Measurements from ENCODE around the gene SMIM7.

The SMIM7 gene

DNA sequence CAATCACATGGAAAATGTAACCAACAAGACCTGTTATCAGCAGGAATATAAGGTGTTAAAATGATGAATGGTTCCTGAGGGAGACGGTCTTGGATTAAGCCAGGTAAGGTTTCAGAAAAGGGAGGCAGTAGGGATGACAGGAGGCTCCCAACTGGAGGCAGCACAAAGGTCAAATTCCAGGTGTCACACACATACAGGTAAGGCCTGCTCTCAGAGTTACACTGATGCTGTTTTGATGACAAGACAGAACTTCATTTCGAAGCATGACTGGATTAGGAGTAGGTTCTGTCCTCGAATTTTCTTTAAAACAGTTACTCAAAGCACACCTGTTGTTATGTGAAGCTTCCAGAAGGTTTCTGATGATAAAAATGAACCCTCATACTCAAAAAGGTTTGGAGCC, 39.4 kb downstream of the SMIM7 start:
- H3K4me3 ChIP-seq (ENCODE audit: low read length): no peak overlapping the region
- no peak overlapping the region for H3K27ac ChIP-seq (ENCODE audit: low read depth, low read length)
- 87% methylated on average over 3 of the region's 3 CpGs for WGBS
- peaks cover 7% of the 10 kb centered on the region; the same call in 1 of the 2 replicates for H3K4me1 ChIP-seq (ENCODE audit: insufficient read depth, low read length)
- H3K27me3 ChIP-seq (ENCODE audit: insufficient read depth, low read length): no peaks in the 10 kb centered on the region
- H3K36me3 ChIP-seq (ENCODE audit: insufficient read depth, low read length): peaks cover 18% of the 10 kb centered on the region
- H3K9me3 ChIP-seq (ENCODE audit: insufficient read depth, low read depth, low read length): no peaks in the 10 kb centered on the region
- H3K9ac ChIP-seq (ENCODE audit: low read depth, low read length): no peak overlapping the region

DNA sequence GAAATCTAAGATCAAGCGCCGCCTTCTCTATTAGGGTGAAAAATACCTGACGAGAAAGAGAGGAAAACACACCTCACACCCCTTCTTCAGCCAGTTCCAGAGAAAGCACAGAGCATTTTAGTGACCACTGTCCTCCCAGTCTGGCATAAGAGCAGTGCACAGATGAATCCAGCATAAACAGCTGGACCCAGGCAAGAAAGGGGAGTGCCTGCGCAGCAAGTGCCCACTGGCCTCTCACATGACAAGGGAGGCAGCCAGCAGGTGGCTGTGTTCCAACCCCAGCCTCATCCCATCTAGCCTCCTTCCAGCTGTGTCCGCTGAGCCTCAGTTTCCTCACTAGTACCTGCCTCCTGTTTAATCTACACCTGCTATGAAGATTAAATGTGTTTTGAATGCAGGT, 39.9 kb downstream of the SMIM7 start:
- Histone ChIP-seq H3K4me1 (ENCODE audit: insufficient read depth, low read length) (0 out of 2 replicates have a peak, but pooled peaks cover 3% of the 10 kb centered on the region), H3K4me3 (ENCODE audit: low read length) (no peak overlapping the region), H3K9ac (ENCODE audit: low read depth, low read length) (no peak overlapping the region), H3K27me3 (ENCODE audit: insufficient read depth, low read length) (no peaks in the 10 kb centered on the region), H3K36me3 (ENCODE audit: insufficient read depth, low read length) (peaks cover 18% of the 10 kb centered on the region), H3K9me3 (ENCODE audit: insufficient read depth, low read depth, low read length) (no peaks in the 10 kb centered on the region), H3K27ac (ENCODE audit: low read depth, low read length) (no peak overlapping the region)
- WGBS: 92% methylated on average over 5 of the region's 5 CpGs

DNA sequence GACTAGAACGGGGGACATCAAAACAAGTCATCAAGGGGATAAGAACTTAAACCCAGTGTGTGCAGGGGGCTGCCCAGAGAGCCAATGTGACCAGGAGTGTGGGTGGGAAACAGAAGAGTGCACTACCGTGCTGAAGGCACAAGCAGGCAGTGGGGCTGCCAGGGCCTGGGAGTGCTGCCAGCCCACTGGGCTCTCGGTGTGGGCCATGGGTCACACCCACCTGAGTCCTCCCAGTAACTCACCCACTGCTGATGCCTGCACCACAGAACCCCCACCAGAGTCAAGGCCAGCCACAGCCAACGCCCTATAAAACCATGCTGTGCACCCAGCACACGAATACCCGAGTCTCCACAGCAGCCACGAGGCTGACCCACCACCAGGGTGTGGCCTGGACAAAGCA, 40.5 kb downstream of the SMIM7 start:
- Histone ChIP-seq H3K27ac (ENCODE audit: low read depth, low read length) (no peak overlapping the region), H3K4me1 (ENCODE audit: insufficient read depth, low read length) (no peaks in the 10 kb centered on the region), H3K27me3 (ENCODE audit: insufficient read depth, low read length) (no peaks in the 10 kb centered on the region), H3K36me3 (ENCODE audit: insufficient read depth, low read length) (peaks cover 14% of the 10 kb centered on the region), H3K4me3 (ENCODE audit: low read length) (no peak overlapping the region), H3K9ac (ENCODE audit: low read depth, low read length) (no peak overlapping the region), H3K9me3 (ENCODE audit: insufficient read depth, low read depth, low read length) (no peaks in the 10 kb centered on the region)
- 93% methylated on average over 7 of the region's 7 CpGs for WGBS

DNA sequence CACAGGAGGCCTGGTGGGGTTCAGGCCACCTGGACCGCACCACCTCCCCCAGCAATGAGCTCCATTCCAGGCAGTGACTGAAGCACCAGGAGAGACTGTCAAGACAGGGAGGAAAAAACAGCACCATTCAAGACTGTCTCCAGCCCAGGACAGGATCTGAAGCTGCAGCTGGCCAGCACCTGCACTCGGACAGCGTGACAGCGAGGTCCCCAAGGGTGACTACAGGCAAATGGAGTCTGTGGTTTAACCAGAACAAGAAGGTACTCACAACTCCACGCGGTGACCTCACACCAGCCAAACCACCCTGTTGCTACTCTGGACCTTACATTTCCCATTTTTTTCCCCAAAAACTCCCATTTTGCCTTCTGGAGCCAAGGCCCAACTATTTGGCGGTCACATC, 41.7 kb downstream of the SMIM7 start:
- Histone ChIP-seq H3K27ac (ENCODE audit: low read depth, low read length) (no peak overlapping the region), H3K4me1 (ENCODE audit: insufficient read depth, low read length) (no peaks in the 10 kb centered on the region), H3K27me3 (ENCODE audit: insufficient read depth, low read length) (no peaks in the 10 kb centered on the region), H3K4me3 (ENCODE audit: low read length) (no peak overlapping the region), H3K9ac (ENCODE audit: low read depth, low read length) (peak overlapping the region; percentile 24; the same call in 1 of the 2 replicates), H3K9me3 (ENCODE audit: insufficient read depth, low read depth, low read length) (no peaks in the 10 kb centered on the region), H3K36me3 (ENCODE audit: insufficient read depth, low read length) (peaks cover 2% of the 10 kb centered on the region; the same call in 1 of the 2 replicates)
- WGBS: 95% methylated on average over 7 of the region's 7 CpGs

DNA sequence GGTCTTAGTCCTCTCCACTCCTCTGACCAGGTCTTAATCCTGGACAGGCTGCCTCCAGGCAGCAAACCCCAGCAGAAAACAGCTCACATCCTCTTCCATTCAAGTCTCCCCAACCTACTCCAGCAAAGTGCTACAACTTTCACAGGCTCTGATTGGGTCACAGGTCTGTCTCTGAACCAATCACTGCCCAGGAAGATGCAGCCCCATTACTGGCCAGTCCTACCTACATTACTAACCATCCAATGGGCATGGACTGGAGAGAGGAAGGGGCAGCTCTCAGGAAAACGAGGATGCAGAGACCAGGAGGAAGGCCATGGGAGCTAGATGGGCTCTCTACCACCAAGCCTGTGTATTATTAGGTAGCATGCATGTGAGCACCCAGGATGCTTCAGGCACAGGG, 44.1 kb downstream of the SMIM7 start:
- no peaks in the 10 kb centered on the region for H3K27me3 ChIP-seq (ENCODE audit: insufficient read depth, low read length)
- H3K9ac ChIP-seq (ENCODE audit: low read depth, low read length): no peak overlapping the region
- no peak overlapping the region for H3K27ac ChIP-seq (ENCODE audit: low read depth, low read length)
- no peak overlapping the region for H3K4me3 ChIP-seq (ENCODE audit: low read length)
- no peaks in the 10 kb centered on the region for H3K4me1 ChIP-seq (ENCODE audit: insufficient read depth, low read length)
- 56% methylated on average over 1 of the region's 1 CpG for WGBS
- H3K36me3 ChIP-seq (ENCODE audit: insufficient read depth, low read length): no peaks in the 10 kb centered on the region
- no peaks in the 10 kb centered on the region for H3K9me3 ChIP-seq (ENCODE audit: insufficient read depth, low read depth, low read length)

DNA sequence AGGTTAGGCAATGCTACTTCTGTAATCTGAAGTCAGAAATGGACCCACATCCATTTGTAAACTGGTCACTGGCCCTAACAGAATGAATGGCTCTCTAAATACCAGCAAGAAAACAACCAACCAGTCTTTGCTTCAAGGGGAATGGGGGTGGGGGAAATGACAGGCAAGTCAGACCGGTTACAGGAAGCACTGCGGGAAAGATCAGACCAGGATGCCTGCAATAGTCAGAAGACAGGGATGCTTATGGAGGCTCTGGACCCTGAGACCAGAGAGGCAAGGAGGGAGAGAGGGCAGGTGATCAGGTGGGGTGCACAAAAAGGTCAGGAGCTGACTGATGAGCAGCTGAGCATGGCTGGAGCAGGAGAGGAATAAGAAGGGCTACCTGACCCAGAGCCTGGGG, 45.0 kb downstream of the SMIM7 start:
- H3K4me3 ChIP-seq (ENCODE audit: low read length): no peak overlapping the region
- no peaks in the 10 kb centered on the region for H3K4me1 ChIP-seq (ENCODE audit: insufficient read depth, low read length)
- no peak overlapping the region for H3K9ac ChIP-seq (ENCODE audit: low read depth, low read length)
- H3K27ac ChIP-seq (ENCODE audit: low read depth, low read length): no peak overlapping the region
- no peaks in the 10 kb centered on the region for H3K36me3 ChIP-seq (ENCODE audit: insufficient read depth, low read length)
- H3K27me3 ChIP-seq (ENCODE audit: insufficient read depth, low read length): no peaks in the 10 kb centered on the region
- WGBS: 55% methylated on average over 2 of the region's 2 CpGs
- no peaks in the 10 kb centered on the region for H3K9me3 ChIP-seq (ENCODE audit: insufficient read depth, low read depth, low read length)

DNA sequence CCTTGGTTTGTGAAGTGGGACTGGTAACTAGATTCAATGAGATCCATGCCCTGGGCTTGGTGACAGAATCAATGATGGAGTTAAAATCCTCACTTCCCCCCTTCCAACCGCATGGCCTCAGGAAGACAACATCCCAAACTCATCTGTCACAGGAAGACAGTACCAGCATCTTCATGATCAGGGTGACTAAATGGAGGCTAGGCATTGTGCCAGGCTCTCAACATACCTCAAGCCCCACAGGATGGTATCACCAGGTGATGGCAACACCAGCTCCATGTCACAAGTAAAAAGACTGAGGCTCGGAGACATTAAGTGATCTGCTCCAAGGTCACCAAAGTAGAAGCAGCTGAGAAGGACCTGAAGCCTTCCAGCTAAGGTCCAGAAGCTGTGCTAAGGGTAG, 46.1 kb downstream of the SMIM7 start:
- Histone ChIP-seq H3K4me1 (ENCODE audit: insufficient read depth, low read length) (no peaks in the 10 kb centered on the region), H3K4me3 (ENCODE audit: low read length) (no peak overlapping the region), H3K9ac (ENCODE audit: low read depth, low read length) (no peak overlapping the region), H3K27me3 (ENCODE audit: insufficient read depth, low read length) (no peaks in the 10 kb centered on the region), H3K27ac (ENCODE audit: low read depth, low read length) (no peak overlapping the region), H3K36me3 (ENCODE audit: insufficient read depth, low read length) (no peaks in the 10 kb centered on the region), H3K9me3 (ENCODE audit: insufficient read depth, low read depth, low read length) (no peaks in the 10 kb centered on the region)
- WGBS: 92% methylated on average over 2 of the region's 2 CpGs

DNA sequence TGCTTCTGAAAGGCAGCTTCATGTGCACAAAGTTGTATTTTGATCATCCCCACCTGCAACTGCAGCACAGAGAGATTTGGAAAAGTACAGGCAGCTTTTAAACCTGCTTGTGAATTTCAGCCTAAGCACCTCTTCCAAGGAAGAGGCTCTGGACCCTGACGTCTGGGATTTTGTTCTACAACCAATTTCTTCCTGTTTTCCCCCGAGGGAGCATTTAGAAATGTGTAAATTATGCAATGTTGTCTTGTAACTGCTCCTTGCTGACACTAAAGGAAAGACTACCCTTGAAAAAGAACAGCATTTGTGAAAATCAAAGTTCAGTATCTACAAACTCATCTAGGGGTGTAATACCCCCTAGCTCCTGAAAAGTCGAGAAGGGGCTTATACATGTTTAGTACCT, 47.3 kb downstream of the SMIM7 start:
- Histone ChIP-seq H3K27me3 (ENCODE audit: insufficient read depth, low read length) (no peaks in the 10 kb centered on the region), H3K4me1 (ENCODE audit: insufficient read depth, low read length) (no peaks in the 10 kb centered on the region), H3K27ac (ENCODE audit: low read depth, low read length) (no peak overlapping the region), H3K9me3 (ENCODE audit: insufficient read depth, low read depth, low read length) (no peaks in the 10 kb centered on the region), H3K36me3 (ENCODE audit: insufficient read depth, low read length) (no peaks in the 10 kb centered on the region), H3K4me3 (ENCODE audit: low read length) (no peak overlapping the region), H3K9ac (ENCODE audit: low read depth, low read length) (no peak overlapping the region)
- WGBS: 85% methylated on average over 3 of the region's 3 CpGs

DNA sequence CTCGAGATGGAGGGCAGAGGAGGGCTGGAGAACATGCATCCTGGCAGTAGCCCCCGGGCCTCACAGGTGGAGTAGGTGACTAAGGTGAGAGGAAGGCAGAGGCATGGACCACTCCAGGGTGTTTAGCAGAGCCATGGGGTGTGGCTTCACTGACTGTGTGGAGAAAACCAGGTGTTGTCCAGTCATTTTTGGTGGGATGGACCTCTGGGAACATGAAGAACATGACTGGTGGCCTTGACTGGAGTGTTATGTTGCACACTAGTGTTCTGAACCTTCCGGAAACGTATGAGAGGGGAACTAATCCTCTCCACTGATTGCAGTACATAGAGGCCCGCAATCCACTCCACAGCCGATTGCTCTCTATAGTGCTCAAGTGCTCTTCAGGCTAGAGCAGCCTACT, 48.8 kb downstream of the SMIM7 start:
- H3K27ac ChIP-seq (ENCODE audit: low read depth, low read length): no peak overlapping the region
- no peak overlapping the region for H3K4me3 ChIP-seq (ENCODE audit: low read length)
- no peaks in the 10 kb centered on the region for H3K4me1 ChIP-seq (ENCODE audit: insufficient read depth, low read length)
- WGBS: 96% methylated on average over 6 of the region's 6 CpGs
- H3K27me3 ChIP-seq (ENCODE audit: insufficient read depth, low read length): no peaks in the 10 kb centered on the region
- H3K36me3 ChIP-seq (ENCODE audit: insufficient read depth, low read length): no peaks in the 10 kb centered on the region
- H3K9ac ChIP-seq (ENCODE audit: low read depth, low read length): no peak overlapping the region
- no peaks in the 10 kb centered on the region for H3K9me3 ChIP-seq (ENCODE audit: insufficient read depth, low read depth, low read length)

DNA sequence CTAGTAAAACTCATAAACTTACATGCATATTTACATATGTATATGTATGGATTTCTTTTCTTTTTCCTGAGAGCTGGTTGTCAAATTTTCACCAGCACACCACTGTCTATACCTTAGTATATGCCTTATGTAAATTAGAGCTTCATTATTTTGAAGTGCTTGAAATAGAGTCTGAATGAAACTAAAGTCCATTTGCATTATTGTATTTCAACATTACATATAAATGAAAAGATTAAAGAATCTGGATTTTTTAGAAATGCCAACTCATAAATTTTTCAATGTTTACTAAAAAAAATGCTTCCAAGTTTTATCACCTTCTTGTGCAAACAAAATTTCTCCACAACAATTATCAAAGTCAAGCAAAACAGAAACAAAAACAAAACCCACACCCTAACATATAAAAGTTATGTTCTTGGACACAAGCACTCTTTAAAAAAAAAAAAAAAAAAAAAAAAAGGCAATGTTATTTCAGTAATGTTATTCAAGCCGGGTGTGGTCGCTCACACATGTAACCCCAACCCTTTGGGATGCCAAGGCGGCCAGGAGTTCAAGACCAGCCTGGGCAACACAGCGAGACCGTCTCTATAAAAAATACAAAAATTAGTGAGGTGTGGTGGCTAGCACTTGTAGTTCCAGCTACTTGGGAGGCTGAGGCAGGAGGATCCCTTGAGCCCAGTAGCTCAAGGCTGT, 50.3 kb downstream of the SMIM7 start:
- Histone ChIP-seq H3K9me3 (ENCODE audit: insufficient read depth, low read depth, low read length) (no peaks in the 10 kb centered on the region), H3K36me3 (ENCODE audit: insufficient read depth, low read length) (no peaks in the 10 kb centered on the region), H3K4me1 (ENCODE audit: insufficient read depth, low read length) (no peaks in the 10 kb centered on the region), H3K27me3 (ENCODE audit: insufficient read depth, low read length) (no peaks in the 10 kb centered on the region), H3K27ac (ENCODE audit: low read depth, low read length) (no peak overlapping the region), H3K4me3 (ENCODE audit: low read length) (no peak overlapping the region), H3K9ac (ENCODE audit: low read depth, low read length) (no peak overlapping the region)
- 98% methylated on average over 5 of the region's 5 CpGs for WGBS

DNA sequence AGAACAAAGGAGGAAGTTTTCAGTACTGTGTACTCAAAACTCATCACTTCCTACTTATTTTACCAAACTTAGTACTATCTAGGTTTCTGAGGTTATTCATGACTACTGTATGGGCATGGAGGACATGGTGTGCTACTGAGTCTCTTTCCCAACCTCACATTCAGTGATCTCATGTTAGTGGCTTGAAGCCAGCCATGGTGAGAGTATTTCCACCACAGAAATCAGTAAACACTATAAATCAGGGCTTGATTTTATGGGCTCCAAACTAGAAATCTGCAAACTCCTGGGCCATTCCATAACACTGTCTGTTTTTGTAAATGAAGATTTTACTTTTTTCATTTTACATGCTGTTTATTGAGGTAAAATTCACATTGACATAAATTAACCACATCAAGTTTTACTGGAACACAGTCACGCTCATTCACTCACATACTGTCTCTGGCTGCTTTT, 51.6 kb downstream of the SMIM7 start:
- Histone ChIP-seq H3K9ac (ENCODE audit: low read depth, low read length) (no peak overlapping the region), H3K4me1 (ENCODE audit: insufficient read depth, low read length) (no peaks in the 10 kb centered on the region), H3K9me3 (ENCODE audit: insufficient read depth, low read depth, low read length) (no peaks in the 10 kb centered on the region), H3K4me3 (ENCODE audit: low read length) (no peak overlapping the region), H3K27me3 (ENCODE audit: insufficient read depth, low read length) (no peaks in the 10 kb centered on the region), H3K27ac (ENCODE audit: low read depth, low read length) (no peak overlapping the region), H3K36me3 (ENCODE audit: insufficient read depth, low read length) (no peaks in the 10 kb centered on the region)
- 95% methylated on average over 1 of the region's 1 CpG for WGBS

DNA sequence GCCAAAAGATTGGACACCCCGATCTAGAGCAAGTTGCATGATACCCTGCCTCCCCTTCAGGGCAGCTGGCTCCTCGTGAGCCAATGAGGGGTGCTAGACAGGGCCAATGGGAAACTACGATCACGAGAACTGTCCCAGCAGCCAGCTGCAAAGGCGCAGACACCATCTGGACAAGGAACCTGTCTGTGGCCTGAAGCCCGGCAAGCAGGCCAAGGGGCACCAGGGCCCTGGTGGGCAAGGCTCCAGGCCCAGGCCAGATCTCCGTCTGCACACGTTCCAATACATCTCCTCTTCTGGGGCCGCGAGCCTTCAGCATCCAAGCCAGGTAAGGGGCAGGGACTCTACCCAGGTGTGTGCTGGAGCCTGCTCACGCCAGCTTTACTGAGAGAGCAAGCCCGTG, 52.1 kb downstream of the SMIM7 start:
- Histone ChIP-seq H3K4me1 (ENCODE audit: insufficient read depth, low read length) (no peaks in the 10 kb centered on the region), H3K36me3 (ENCODE audit: insufficient read depth, low read length) (no peaks in the 10 kb centered on the region), H3K4me3 (ENCODE audit: low read length) (no peak overlapping the region), H3K9me3 (ENCODE audit: insufficient read depth, low read depth, low read length) (no peaks in the 10 kb centered on the region), H3K9ac (ENCODE audit: low read depth, low read length) (no peak overlapping the region), H3K27ac (ENCODE audit: low read depth, low read length) (no peak overlapping the region), H3K27me3 (ENCODE audit: insufficient read depth, low read length) (no peaks in the 10 kb centered on the region)
- WGBS: 94% methylated on average over 12 of the region's 12 CpGs

Data from HUES64 (cell line).